GM21737 (cell line): ENCODE measurements around the gene KCND2.

ENCODE experiments used
- ATAC-seq: cut with Tn5 transposase; IDR thresholded peaks from one replicate; pipeline ENCODE4 v1.9.1; 2021; ENCODE audit warnings: mild to moderate bottlenecking, moderate library complexity; ENCODE audit not compliant: unreplicated experiment

KCND2 gene

DNA sequence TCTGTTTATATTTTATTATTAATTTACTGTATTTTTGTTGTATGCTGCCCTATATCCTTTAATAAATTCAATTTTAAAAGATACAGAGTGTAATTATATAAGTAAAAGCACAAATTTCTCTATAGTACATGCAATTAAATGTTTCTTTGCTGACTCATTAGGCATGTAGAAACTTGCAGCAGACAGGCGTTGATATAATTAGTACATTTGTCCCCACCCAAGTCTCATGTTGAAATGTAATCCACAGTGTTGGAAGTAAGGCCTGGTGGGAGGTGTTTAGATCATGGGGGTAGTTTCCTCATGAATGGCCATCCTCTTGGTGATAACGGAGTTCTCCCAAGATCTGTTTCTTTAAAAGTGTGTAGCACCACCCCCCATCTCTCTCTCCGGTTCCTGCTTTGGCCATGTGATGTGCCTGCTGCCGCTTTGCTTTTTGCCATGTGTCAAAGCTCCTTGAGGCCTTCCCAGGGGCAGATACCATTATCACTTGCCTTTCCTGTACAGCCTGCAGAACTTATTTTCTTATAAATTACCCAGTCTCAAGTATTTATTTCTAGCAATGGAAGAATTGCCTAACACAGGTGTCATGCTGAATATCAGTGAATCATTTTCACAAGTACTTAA is 521.2 kb downstream of the KCND2 start:
- ATAC-seq, result no peak

- no peak for ATAC-seq
These were observed 524.2 kb downstream of the KCND2 start for GRCh38 chr7:120797026-120797645.

DNA sequence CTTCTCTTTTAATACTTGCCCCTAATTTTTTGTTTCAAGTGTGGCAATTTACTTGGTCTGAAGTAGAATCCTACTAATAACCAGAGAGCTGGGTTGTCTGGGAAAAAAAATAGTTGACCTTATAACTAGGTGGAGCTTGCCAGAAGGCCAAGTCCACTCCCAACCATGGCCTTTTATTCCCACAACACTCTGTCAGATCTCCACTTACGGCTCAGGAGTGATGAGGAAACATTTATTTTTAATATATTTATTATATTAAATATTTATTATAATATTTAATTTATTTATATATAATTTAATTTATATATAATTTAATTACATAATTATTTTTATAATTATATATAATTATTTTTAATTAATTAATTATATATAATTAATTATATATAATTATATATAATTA is 526.2 kb downstream of the KCND2 start:
- no peak for ATAC-seq
